Measurements from ENCODE around the gene VASH2.

Gene VASH2

DNA sequence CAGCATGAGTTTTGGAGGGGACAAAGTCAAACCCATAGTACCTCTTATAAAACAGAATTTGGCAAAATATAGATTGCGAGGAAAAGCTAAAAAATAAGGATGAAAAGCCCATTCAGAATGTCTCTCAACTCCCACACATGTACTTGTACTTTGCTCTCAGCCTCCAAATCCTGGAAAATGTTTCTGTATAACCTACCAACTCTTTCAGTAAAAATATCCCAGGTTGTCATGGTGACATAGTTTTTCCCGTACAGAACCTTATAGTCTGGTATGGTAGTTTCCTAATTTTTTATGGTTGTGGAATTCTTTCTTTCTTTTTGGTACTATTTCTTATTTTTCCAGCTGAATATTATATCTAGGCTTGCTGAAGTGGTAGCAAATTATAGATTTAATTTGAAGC, 85.2 kb downstream of the VASH2 start:
- no peak for DNase-seq (ENCODE audit: low read depth)

Data from iris pigment epithelial cell (primary cell).